ENCODE measurements around the gene FKTN. TPM values are rescaled to one million over a fixed set of nuclear protein-coding genes. Genes with fewer than 3 reads are reported as not detected.
"Not testable (repeated sequence)": the region's sequence is repeated elsewhere in the genome, so short reads cannot be mapped to it uniquely, and the experiment has no call there.

Gene FKTN
- total and polyA plus RNA-seq, 5 donors from 2014 or later, result 1.2 to 10.0 (median 2.0) TPM

- not testable (repeated sequence) for DNase-seq; H3K9me3 Mint-ChIP-seq; H3K9me3 ChIP-seq (ENCODE audit: control insufficient read depth in 2 of 2, low read length in 2 of 2); H3K4me3 Mint-ChIP-seq; H3K27ac Mint-ChIP-seq; H3K4me1 Mint-ChIP-seq; H3K4me1 ChIP-seq (ENCODE audit: control insufficient read depth, insufficient read depth, low read length, poor library complexity, severe bottlenecking); H3K27me3 ChIP-seq (ENCODE audit: control insufficient read depth, insufficient read depth, low read length); H3K27ac ChIP-seq (ENCODE audit: insufficient read depth, low read length, poor library complexity, severe bottlenecking); H3K4me3 ChIP-seq (ENCODE audit: low read depth, low read length); H3K36me3 Mint-ChIP-seq; H3K27me3 Mint-ChIP-seq; H3K36me3 ChIP-seq (ENCODE audit: control insufficient read depth, insufficient read depth, low read length); ATAC-seq (ENCODE audit: low read depth in 2 of 2)
These were observed 35.1 kb upstream of the FKTN start for GRCh38 chr9:105522618-105523385.

- peaks cover 0 to 8% (median 0%) of the 10 kb centered on the region in 7 donors for H3K9me3 Mint-ChIP-seq
- peak overlapping the region in 1 of 3 donors; percentile 0 for H3K27ac Mint-ChIP-seq
- H3K9me3 ChIP-seq (ENCODE audit: control insufficient read depth in 2 of 2, low read length in 2 of 2), result no peaks in the 10 kb centered on the region
- no peak for ATAC-seq (ENCODE audit: low read depth in 2 of 2)
- H3K27me3 ChIP-seq (ENCODE audit: control insufficient read depth, insufficient read depth, low read length), result no peaks in the 10 kb centered on the region
- H3K4me1 Mint-ChIP-seq, result peaks cover 0 to 9% (median under 1%) of the 10 kb centered on the region in 4 donors
- no peaks in the 10 kb centered on the region for H3K4me1 ChIP-seq (ENCODE audit: control insufficient read depth, insufficient read depth, low read length, poor library complexity, severe bottlenecking)
- no peaks in the 10 kb centered on the region for H3K36me3 Mint-ChIP-seq
- no peaks in the 10 kb centered on the region for H3K27me3 Mint-ChIP-seq
- DNase-seq, result peak in 1 of 3 donors; percentile 15
- H3K27ac ChIP-seq (ENCODE audit: insufficient read depth, low read length, poor library complexity, severe bottlenecking), result no peak overlapping the region
- H3K4me3 ChIP-seq (ENCODE audit: low read depth, low read length), result no peak overlapping the region
- H3K4me3 Mint-ChIP-seq, result no peak overlapping the region
- H3K36me3 ChIP-seq (ENCODE audit: control insufficient read depth, insufficient read depth, low read length), result no peaks in the 10 kb centered on the region
These were observed 26.4 kb upstream of the FKTN start for GRCh38 chr9:105531530-105531929.

GRCh38 chr9:105535920-105536668, 21.8 kb upstream of the FKTN start:
- Mint-ChIP-seq H3K4me1 (peaks cover 0 to 9% (median under 1%) of the 10 kb centered on the region in 4 donors), H3K27ac (no peak overlapping the region), H3K4me3 (no peak overlapping the region), H3K36me3 (no peaks in the 10 kb centered on the region), H3K9me3 (no peaks in the 10 kb centered on the region), H3K27me3 (no peaks in the 10 kb centered on the region)
- no peaks in the 10 kb centered on the region for H3K27me3 ChIP-seq (ENCODE audit: control insufficient read depth, insufficient read depth, low read length)
- ATAC-seq (ENCODE audit: low read depth in 2 of 2), result no peak
- no peak overlapping the region for H3K4me3 ChIP-seq (ENCODE audit: low read depth, low read length)
- DNase-seq, result no peak
- no peaks in the 10 kb centered on the region for H3K9me3 ChIP-seq (ENCODE audit: control insufficient read depth in 2 of 2, low read length in 2 of 2)
- no peaks in the 10 kb centered on the region for H3K4me1 ChIP-seq (ENCODE audit: control insufficient read depth, insufficient read depth, low read length, poor library complexity, severe bottlenecking)
- H3K36me3 ChIP-seq (ENCODE audit: control insufficient read depth, insufficient read depth, low read length), result no peaks in the 10 kb centered on the region
- no peak overlapping the region for H3K27ac ChIP-seq (ENCODE audit: insufficient read depth, low read length, poor library complexity, severe bottlenecking)

DNA sequence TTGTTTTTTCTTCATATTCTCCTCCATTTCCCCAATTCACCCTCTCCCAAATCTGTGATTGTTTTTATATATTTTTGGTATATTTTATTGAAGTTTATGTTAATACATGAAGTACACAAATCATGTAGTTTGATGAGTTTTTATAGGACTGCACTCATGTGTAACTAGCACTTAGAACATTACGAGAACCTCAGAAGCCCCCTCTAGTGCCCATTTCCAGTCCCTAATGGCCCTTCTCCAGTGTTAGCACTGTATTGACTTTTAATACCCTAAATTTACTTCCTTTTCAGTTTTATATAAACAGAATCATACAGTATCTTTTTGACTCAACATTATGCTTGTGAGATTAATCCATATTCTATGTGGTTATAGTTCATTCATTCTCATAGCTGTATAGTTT, 18.5 kb upstream of the FKTN start:
- Histone ChIP-seq H3K4me3 (ENCODE audit: low read depth, low read length) (no peak overlapping the region), H3K4me1 (ENCODE audit: control insufficient read depth, insufficient read depth, low read length, poor library complexity, severe bottlenecking) (no peaks in the 10 kb centered on the region), H3K9me3 (ENCODE audit: control insufficient read depth in 2 of 2, low read length in 2 of 2) (no peaks in the 10 kb centered on the region), H3K27me3 (ENCODE audit: control insufficient read depth, insufficient read depth, low read length) (no peaks in the 10 kb centered on the region), H3K36me3 (ENCODE audit: control insufficient read depth, insufficient read depth, low read length) (no peaks in the 10 kb centered on the region), H3K27ac (ENCODE audit: insufficient read depth, low read length, poor library complexity, severe bottlenecking) (no peak overlapping the region)
- Mint-ChIP-seq H3K9me3 (no peaks in the 10 kb centered on the region), H3K4me3 (no peak overlapping the region), H3K27ac (no peak overlapping the region), H3K36me3 (no peaks in the 10 kb centered on the region), H3K27me3 (no peaks in the 10 kb centered on the region), H3K4me1 (no peaks in the 10 kb centered on the region)
- DNase-seq, result no peak
- no peak for ATAC-seq (ENCODE audit: low read depth in 2 of 2)

- Mint-ChIP-seq H3K27ac (no peak overlapping the region), H3K9me3 (peaks cover 0 to 4% (median 0%) of the 10 kb centered on the region in 7 donors), H3K4me1 (no peaks in the 10 kb centered on the region), H3K36me3 (no peaks in the 10 kb centered on the region), H3K4me3 (no peak overlapping the region), H3K27me3 (no peaks in the 10 kb centered on the region)
- no peaks in the 10 kb centered on the region for H3K9me3 ChIP-seq (ENCODE audit: control insufficient read depth in 2 of 2, low read length in 2 of 2)
- no peaks in the 10 kb centered on the region for H3K36me3 ChIP-seq (ENCODE audit: control insufficient read depth, insufficient read depth, low read length)
- no peaks in the 10 kb centered on the region for H3K27me3 ChIP-seq (ENCODE audit: control insufficient read depth, insufficient read depth, low read length)
- no peak overlapping the region for H3K4me3 ChIP-seq (ENCODE audit: low read depth, low read length)
- H3K4me1 ChIP-seq (ENCODE audit: control insufficient read depth, insufficient read depth, low read length, poor library complexity, severe bottlenecking), result no peaks in the 10 kb centered on the region
- H3K27ac ChIP-seq (ENCODE audit: insufficient read depth, low read length, poor library complexity, severe bottlenecking), result no peak overlapping the region
- ATAC-seq (ENCODE audit: low read depth in 2 of 2), result no peak
- no peak for DNase-seq
These were observed 16.1 kb upstream of the FKTN start for GRCh38 chr9:105541838-105542237.

DNA sequence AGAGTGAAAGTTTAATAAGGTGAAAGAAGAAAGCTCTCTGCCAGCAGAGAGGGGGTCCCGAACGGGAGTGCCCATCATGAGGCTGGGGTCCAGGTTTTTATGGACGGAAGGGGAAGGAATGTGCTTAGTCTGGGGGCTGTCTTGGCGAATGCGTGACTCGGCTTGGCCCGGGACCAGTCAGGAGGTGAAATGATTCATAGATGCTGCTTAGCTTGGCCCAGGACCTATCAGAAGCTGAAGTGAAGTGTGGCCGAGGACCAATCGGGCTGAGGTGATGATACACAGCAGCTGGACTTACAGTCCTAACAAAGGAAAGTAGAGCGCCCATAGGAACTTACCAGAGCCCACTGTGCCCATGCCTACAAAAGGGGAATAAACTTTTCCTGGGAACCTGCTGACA, 3.9 kb upstream of the FKTN start:
- ATAC-seq (ENCODE audit: low read depth in 2 of 2), result no peak
- no peak overlapping the region for H3K4me3 ChIP-seq (ENCODE audit: low read depth, low read length)
- no peaks in the 10 kb centered on the region for H3K36me3 Mint-ChIP-seq
- H3K27ac ChIP-seq (ENCODE audit: insufficient read depth, low read length, poor library complexity, severe bottlenecking), result no peak overlapping the region
- no peaks in the 10 kb centered on the region for H3K27me3 Mint-ChIP-seq
- DNase-seq, result no peak
- H3K9me3 Mint-ChIP-seq, result no peaks in the 10 kb centered on the region
- H3K4me1 ChIP-seq (ENCODE audit: control insufficient read depth, insufficient read depth, low read length, poor library complexity, severe bottlenecking), result peaks cover 10% of the 10 kb centered on the region
- H3K27ac Mint-ChIP-seq, result no peak overlapping the region
- H3K4me3 Mint-ChIP-seq, result no peak overlapping the region
- H3K4me1 Mint-ChIP-seq, result peaks cover 6 to 17% (median 14%) of the 10 kb centered on the region in 4 donors
- no peaks in the 10 kb centered on the region for H3K9me3 ChIP-seq (ENCODE audit: control insufficient read depth in 2 of 2, low read length in 2 of 2)
- no peaks in the 10 kb centered on the region for H3K36me3 ChIP-seq (ENCODE audit: control insufficient read depth, insufficient read depth, low read length)
- no peaks in the 10 kb centered on the region for H3K27me3 ChIP-seq (ENCODE audit: control insufficient read depth, insufficient read depth, low read length)

DNA sequence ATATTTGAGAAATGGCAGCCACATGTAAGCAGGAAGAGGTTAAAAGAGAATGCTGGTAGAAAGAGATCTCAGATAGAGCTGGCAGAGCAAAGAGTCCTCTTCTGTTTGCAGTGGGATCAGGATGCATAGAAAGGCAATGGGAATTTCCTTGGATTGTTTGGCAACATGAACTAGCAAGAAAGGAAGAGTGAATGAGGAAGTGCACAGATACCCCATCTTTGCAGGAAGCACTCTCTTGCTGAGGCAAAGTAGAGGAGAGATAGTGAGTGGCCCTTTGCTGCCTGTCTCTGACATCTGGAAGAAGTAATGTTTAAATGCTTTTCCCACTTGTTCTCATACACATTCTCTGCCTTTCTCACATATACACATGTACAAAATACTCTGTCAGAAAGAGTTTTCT, 14.5 kb downstream of the FKTN start:
- no peak overlapping the region for H3K4me3 Mint-ChIP-seq
- Histone ChIP-seq H3K9me3 (ENCODE audit: control insufficient read depth in 2 of 2, low read length in 2 of 2) (peaks cover 0 to 5% of the 10 kb centered on the region in 2 experiments), H3K4me1 (ENCODE audit: control insufficient read depth, insufficient read depth, low read length, poor library complexity, severe bottlenecking) (no peaks in the 10 kb centered on the region), H3K36me3 (ENCODE audit: control insufficient read depth, insufficient read depth, low read length) (peaks cover 6% of the 10 kb centered on the region), H3K27ac (ENCODE audit: insufficient read depth, low read length, poor library complexity, severe bottlenecking) (no peak overlapping the region), H3K27me3 (ENCODE audit: control insufficient read depth, insufficient read depth, low read length) (no peaks in the 10 kb centered on the region), H3K4me3 (ENCODE audit: low read depth, low read length) (no peak overlapping the region)
- H3K36me3 Mint-ChIP-seq, result peaks cover 39% of the 10 kb centered on the region
- no peak overlapping the region for H3K27ac Mint-ChIP-seq
- peaks cover 0 to 19% (median 8%) of the 10 kb centered on the region in 7 donors for H3K9me3 Mint-ChIP-seq
- ATAC-seq (ENCODE audit: low read depth in 2 of 2) (no peak), DNase-seq (no peak)
- H3K27me3 Mint-ChIP-seq, result no peaks in the 10 kb centered on the region
- H3K4me1 Mint-ChIP-seq, result peaks cover 0 to 6% (median 1%) of the 10 kb centered on the region in 4 donors

All from CD4-positive, CD25-positive, alpha-beta regulatory T cell (primary cell).